ENCODE results near the gene LPP. TPM values are rescaled to one million over a fixed set of nuclear protein-coding genes. Genes with fewer than 3 reads are reported as not detected.

LPP gene
- total RNA-seq, 2 donors from 2014 or later = 170 to 246 TPM

DNA sequence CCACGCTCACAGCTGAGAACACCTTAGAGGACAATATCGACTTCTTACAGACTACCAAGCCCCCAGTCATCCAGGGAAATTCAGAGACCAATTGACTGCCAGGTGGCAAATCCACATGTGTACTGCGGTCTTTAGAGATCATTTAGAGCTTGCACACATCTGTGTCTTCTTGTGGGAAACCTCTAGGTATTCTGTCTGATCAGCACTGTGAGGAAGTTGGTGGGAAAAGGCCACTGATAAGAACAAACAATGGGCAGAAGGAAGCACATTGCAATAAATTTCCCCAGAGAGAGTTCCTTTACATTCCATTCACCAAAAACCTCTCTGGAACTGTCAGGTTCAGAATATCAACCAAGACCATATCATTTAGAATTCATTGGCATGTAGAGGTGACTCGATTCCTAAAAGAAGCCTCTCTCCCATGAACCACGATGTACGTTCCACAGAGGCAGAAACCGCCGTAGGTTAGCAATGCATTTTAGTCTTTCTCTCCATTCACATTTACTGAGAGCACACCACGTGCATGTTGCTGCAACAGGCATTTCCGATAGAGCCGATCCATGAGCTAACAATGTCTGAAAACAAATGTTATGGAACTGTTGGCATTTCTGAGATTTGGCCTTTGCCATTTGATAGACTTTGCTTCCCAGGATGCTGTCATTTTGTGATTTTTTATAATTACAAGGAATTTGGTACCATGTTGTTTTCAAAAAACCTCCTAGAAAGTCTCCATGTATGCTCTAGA is 730.5 kb downstream of the LPP start:
- Histone ChIP-seq H3K36me3 (no peaks in the 10 kb centered on the region), H3K27ac (no peak overlapping the region), H3K9me3 (no peaks in the 10 kb centered on the region), H3K4me1 (no peaks in the 10 kb centered on the region), H3K27me3 (no peaks in the 10 kb centered on the region), H3K9ac (ENCODE audit: low read depth in 2 of 2, low read length in 2 of 2) (no peak overlapping the region), H3K4me3 (no peak overlapping the region)
- intact Hi-C loops (cut with DNase I) = no loop called here
- TF ChIP-seq, protein P1, sequence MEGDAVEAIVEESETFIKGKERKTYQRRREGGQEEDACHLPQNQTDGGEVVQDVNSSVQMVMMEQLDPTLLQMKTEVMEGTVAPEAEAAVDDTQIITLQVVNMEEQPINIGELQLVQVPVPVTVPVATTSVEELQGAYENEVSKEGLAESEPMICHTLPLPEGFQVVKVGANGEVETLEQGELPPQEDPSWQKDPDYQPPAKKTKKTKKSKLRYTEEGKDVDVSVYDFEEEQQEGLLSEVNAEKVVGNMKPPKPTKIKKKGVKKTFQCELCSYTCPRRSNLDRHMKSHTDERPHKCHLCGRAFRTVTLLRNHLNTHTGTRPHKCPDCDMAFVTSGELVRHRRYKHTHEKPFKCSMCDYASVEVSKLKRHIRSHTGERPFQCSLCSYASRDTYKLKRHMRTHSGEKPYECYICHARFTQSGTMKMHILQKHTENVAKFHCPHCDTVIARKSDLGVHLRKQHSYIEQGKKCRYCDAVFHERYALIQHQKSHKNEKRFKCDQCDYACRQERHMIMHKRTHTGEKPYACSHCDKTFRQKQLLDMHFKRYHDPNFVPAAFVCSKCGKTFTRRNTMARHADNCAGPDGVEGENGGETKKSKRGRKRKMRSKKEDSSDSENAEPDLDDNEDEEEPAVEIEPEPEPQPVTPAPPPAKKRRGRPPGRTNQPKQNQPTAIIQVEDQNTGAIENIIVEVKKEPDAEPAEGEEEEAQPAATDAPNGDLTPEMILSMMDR (IDR thresholded peaks at IDR 0.05) = no peak
- DNase-seq = no peak

DNA sequence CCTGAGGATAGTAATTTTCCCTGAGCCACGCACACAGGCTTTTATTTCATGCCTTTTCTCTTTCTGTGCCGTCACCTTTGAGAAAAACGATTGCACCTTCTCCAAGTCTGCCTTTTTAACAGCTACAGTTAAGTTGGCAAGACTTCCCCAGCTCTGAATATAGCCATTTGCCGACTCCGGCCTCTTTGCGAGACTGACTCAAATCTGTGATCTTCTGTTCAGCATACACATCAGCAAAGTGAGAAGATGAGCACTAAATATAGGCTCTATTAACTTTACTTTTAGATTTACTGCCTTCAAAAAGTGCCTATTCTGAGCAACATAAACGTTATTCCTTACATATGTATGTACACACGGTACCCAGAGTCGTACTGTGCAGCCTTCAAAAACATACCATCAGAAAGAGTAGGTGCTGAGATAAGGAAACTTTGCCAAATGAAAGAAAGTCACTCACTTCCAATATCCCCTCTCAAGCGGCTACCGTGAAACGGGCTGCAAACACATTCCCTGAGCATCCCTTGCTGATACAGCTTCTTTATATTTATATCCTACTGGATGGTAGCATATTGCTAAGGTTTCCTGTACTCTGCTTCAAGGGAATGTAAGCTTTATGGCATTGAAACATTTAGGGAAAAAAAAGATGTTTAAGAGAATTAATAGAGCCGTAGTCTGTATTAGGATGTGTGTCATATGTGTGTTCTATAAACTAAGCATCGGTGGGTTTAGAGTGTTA is 734.5 kb downstream of the LPP start:
- no peak overlapping the region for H3K27ac ChIP-seq
- H3K9ac ChIP-seq (ENCODE audit: low read depth in 2 of 2, low read length in 2 of 2) = no peak overlapping the region
- no peaks in the 10 kb centered on the region for H3K27me3 ChIP-seq
- intact Hi-C loops (cut with DNase I) = no loop called here
- H3K36me3 ChIP-seq = no peaks in the 10 kb centered on the region
- no peaks in the 10 kb centered on the region for H3K4me1 ChIP-seq
- no peak for DNase-seq
- H3K4me3 ChIP-seq = no peak overlapping the region
- no peaks in the 10 kb centered on the region for H3K9me3 ChIP-seq
- TF ChIP-seq, protein P1 (IDR thresholded peaks at IDR 0.05) = no peak

DNA sequence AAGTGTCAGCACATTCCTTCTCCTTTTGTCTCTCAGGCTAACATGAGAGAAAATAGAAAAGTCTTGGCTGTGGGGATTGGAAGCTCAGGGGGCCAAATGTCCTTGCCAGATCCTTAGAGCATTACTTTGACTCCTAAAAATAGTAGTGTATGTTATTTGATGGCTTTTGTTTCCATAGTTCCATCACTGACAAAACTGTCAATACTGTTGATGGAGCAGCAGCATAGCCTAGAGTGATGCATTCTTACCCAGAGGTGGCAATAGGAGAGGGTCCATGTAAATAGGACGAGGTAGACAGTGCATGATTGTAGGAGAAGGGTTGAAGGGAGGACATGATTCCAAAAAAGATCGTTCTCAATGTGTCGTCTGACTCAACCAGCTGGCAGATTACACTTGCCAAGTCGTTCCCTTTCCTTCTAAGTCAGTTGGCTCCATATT is 735.1 kb downstream of the LPP start:
- no peaks in the 10 kb centered on the region for H3K4me1 ChIP-seq
- intact Hi-C loops (cut with DNase I) = no loop called here
- no peaks in the 10 kb centered on the region for H3K36me3 ChIP-seq
- H3K9me3 ChIP-seq = no peaks in the 10 kb centered on the region
- H3K27ac ChIP-seq = no peak overlapping the region
- H3K27me3 ChIP-seq = no peaks in the 10 kb centered on the region
- DNase-seq = no peak
- no peak overlapping the region for H3K9ac ChIP-seq (ENCODE audit: low read depth in 2 of 2, low read length in 2 of 2)
- H3K4me3 ChIP-seq = no peak overlapping the region
- TF ChIP-seq, protein P1 (IDR thresholded peaks at IDR 0.05) = no peak

DNA sequence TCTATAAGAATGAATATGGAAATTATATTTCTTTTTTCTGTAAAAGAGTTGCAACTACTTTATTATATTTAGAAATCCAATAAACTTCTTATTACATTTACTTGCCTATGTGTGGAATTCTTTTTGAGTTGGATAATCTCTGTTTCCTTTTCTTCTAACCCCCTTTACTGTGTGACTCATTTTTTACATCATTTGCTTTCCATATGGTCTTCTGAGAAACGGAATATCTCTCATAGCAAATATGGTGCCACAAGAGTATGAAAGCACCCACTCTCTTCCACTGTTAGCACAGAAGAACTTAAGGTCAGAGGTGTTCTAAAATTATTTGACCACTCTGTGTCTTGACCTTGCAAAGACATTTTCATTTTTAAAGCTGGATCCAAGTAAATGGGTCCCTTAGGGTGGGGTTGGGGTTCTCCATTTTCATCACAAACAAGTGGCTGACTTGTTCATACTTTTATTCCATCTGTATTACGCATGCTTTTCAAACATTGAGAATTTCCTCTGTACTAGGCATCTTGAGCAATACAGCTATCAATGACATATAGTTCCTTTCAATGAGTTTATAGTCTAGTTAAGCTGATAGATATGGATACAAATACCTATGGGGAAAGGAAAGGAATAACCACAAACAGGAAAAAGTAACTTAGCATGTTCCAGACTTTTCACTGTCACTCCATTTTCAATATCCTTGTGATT is 736.8 kb downstream of the LPP start:
- DNase-seq = no peak
- Histone ChIP-seq H3K27ac (no peak overlapping the region), H3K36me3 (no peaks in the 10 kb centered on the region), H3K9ac (ENCODE audit: low read depth in 2 of 2, low read length in 2 of 2) (no peak overlapping the region), H3K4me3 (no peak overlapping the region), H3K9me3 (no peaks in the 10 kb centered on the region), H3K27me3 (no peaks in the 10 kb centered on the region), H3K4me1 (no peaks in the 10 kb centered on the region)
- intact Hi-C loops (cut with DNase I) = no loop called here
- TF ChIP-seq, protein P1 (IDR thresholded peaks at IDR 0.05) = no peak

DNA sequence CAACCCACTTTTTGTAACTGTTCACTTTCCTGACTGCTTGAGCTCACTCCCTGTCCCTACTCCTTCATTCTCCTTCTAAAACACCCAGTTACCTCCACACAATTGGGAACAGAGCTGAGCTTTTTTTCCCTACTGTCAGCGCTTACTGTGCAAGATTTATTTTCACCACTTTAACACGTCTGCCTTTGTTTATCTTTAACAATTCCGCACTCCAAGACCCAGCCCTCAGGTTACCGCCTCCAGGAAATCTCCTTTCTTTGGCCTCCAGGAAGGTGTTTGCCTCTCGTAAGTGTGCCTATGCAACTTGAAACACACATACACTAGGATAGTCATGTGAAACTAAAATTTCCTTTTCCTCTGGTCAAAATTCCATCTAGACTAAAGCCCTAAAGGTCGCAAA is 745.9 kb downstream of the LPP start:
- DNase-seq = peak; percentile 56
- intact Hi-C loops (cut with DNase I) = no loop called here

More for the DNA sequence above, 745.9 kb downstream of the LPP start:
- H3K36me3 ChIP-seq = no peaks in the 10 kb centered on the region
- peak overlapping the region; percentile 16 for H3K27ac ChIP-seq
- no peak overlapping the region for H3K4me3 ChIP-seq
- H3K9me3 ChIP-seq = no peaks in the 10 kb centered on the region
- H3K27me3 ChIP-seq = no peaks in the 10 kb centered on the region
- no peaks in the 10 kb centered on the region for H3K4me1 ChIP-seq
- H3K9ac ChIP-seq (ENCODE audit: low read depth in 2 of 2, low read length in 2 of 2) = no peak overlapping the region
- TF ChIP-seq, protein P1 (IDR thresholded peaks at IDR 0.05) = no peak

All from colonic mucosa (tissue), 4 donors.